GM15510 (cell line): ENCODE results near the gene SHISA6.

Source experiments
- POLR2A ChIP-seq: IDR thresholded peaks from 3 replicates; pipeline ENCODE4 v1.6.1; 2011; ENCODE audit warnings: borderline replicate concordance; ENCODE audit not compliant: insufficient read length; ENCODE audit errors: extremely low read depth

The SHISA6 gene

DNA sequence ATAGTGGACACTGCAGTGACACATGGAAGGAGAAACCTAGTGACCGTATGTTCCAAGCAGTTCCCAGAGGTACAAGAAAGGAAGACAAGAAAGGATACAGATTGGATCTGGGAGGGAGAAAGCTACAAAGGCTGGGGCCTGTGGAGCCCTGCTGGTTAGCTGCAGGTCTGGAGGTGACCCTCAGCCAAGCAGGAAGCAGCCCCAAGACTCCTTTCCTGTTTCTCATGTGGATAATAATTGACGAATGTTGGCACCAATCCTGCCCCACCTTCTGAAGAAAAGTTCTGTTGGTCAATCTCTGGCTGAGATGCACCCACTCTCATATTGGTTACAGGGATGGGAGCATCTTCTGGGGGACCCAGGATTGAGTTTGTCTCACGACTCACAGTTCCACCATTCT, 99.8 kb downstream of the SHISA6 start:
- TF ChIP-seq POLR2A: no peak

DNA sequence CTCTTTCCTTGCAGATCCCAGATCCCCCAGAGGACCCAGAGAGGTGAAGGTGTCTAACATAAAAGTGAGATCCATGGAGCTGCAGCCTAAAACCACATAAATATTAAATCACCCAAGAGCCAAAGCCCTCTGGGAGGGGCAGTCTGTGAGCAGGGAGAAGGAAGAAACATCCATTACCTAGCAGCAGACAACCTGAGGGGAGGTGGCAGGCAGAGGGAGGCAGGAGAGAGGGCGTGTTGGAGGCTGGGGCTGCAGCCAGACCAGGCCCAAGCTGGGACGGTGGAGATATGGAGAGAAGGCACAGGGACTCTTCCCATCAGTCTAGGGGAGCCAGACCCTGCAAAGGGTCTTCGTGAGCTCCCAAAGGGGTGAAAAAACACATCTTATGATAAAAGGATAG, 101.1 kb downstream of the SHISA6 start:
- TF ChIP-seq POLR2A: no peak

DNA sequence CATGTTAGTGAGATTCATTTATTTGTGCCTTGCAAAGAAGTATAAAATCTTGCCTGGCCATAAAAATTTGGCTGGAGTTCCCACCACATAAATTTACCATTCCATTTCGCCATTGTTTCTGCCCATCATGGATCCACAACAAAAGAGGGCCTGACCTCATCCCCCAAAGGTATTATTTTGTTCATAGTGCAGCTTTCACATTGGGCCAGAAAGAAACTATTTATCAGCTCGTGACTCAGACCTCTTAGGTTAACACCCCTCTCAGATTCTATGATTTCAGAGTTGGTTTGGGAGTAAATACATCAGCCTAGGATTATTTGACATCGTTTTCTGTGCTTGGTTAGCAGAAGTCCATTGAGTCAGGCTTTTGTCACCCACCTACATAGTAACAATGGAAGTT, 108.1 kb downstream of the SHISA6 start:
- no peak for TF ChIP-seq POLR2A

DNA sequence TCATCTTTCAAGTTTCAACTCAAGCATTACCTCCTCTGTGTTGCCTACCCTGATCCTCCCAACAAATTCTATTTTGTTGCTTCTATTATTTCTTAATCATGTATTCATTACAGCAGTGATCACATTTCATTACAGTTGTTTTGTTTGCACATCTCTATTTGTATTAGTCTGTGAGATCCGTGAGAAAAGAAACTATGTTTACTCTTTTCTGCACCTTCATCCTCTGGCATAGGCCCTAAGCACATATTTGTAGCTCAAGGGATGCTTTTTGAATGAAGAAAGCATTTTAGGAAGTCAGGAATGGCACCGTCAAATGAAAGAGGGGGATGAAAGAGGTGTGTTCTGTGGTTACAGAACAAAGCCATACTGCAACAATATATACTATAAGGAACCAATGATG, 110.5 kb downstream of the SHISA6 start:
- no peak for TF ChIP-seq POLR2A

DNA sequence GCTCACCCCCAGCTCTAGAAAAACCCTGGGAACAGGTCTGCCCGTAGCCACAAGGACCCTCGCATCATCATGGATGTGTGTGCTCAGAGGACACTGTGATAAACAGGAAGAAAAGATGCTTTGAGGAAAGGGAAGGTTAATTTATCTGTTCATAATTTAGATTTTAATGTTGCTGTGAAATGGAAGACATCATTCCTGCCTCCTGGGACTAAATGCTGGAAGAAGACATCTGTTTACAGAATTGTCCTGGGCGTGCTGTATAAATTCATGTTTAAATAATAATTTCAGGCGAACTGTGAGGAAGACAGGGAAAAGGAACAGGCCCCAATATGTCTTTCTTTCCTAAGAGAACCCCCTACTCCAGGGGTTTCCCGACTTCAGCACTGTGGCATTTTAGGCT, 112.6 kb downstream of the SHISA6 start:
- TF ChIP-seq POLR2A: no peak

DNA sequence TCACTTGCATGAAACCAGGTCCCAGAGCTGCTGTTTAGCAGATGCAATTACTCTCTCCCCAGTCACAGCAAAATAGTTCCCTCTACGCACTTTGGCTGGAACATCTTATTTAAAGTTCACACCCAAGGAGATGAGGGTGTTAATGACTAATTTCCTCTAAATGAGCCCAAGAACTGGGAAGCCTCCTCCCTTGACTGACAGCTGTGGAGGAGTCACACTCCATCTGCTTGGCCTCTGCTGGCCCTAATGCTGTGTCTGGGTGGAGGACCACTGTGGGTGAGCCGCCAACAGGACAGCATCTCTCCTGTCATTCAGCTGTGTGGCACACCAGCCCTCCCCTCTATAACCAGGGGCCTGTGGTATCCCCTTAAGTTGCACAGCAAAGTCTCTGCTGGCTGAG, 115.4 kb downstream of the SHISA6 start:
- TF ChIP-seq POLR2A: no peak

DNA sequence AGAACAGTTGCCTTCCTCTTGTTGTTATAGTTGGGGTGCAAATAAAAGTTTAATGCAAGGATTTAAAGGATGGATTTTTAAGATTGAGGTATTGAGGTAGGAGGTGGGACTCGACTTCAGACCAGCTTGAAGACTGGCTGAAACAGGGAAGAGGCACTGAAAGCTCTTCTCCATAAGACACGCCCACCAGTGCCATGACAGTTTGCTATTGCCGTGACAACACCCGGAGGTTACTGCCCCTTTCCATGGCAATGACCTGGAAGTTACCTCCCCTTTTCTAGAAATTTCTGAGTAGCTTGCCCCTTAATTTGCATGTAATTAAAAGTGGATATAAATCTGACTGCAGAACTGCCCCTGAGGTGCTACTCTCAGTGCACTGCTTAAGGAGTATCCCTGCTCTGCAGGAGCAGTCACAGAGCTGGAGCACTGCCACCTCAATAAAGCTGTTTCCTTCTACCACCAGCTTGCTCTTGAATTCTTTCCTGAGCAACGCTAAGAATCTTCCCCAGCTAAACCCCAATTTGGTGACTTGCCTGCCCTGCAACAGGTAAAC, 122.6 kb downstream of the SHISA6 start:
- no peak for TF ChIP-seq POLR2A

DNA sequence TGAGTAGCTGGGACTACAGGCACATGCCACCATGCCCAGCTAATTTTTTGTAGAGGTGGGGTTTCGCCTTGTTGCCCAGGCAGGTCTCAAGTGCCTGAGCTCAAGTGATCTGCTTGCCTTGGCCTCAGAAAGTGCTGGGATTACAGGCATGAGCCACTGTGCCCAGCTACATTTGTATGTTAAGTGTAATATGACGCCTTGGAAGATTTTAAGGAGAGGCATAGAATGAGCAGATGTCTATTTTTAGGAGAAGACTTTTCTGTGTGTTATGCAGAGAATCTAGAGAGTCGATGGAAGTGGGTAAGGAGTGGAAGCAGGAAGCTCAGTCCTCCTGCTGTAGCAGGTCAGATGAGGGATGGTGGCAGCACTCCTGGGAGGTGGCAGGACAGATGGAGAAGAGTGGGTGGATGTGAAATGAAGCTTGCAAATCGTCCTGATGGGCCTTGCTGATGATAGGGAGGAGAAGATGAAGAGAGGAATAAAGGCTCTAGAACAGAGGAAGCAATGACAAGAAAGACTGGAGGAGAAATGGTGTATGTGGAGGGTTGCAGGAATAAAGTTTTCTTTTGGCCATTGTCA, 125.3 kb downstream of the SHISA6 start:
- TF ChIP-seq POLR2A: no peak

DNA sequence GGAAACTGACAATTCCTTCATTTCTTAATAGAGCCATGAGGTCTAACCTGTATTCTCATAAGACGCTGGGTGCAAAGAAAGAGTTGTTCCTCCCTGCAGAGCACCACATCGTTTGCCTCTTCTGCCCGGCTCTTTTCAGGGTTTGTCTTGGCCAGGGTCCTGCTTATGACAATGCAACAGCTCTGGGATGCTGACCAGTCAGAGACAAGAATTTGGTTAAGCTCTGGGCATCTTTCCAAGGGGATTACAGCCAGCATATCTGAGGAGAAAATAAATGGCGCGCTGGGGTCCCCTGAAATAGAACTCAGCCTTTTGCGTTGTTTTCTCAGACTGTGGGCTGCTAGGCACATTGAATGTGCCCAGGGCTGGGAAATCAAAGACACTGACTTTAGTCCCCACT, 128.6 kb downstream of the SHISA6 start:
- TF ChIP-seq POLR2A: no peak

DNA sequence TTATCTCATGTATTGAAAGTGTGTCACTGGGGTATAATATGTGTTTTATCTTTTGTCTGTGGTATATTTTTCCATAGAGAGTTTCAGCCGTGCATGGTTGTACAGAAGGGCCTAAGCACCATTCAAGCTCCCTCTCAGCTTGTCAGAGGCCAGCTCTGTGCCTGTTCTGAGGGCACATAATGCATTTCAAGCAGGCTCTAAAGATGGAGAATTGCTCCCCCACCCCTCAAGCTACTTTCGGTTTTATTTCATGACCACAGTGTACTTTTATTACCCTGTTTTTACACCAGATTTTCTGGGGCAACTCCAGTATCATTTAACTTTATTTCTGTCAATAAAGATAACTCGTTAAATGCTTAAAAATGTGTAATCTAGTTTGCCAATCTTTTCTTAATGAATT, 131.7 kb downstream of the SHISA6 start:
- no peak for TF ChIP-seq POLR2A

DNA sequence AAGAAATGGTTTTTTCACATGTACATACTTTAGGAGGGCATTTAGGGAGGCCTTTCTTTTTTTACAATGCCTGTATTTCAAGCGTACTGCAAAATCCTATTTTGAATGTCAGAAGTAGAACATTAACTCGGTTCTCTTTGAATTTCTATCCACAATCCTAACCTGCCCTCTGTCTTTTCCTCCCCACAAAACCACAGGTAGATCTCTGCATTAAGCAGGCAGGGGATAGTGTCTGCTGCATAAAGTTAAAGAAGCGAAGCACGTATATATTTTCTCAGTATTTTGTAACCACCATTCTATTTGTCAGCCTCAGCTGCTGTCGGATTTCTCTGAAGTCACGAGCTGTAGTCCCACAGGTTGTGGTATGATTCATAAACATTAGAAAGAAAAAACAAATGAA, 137.5 kb downstream of the SHISA6 start:
- no peak for TF ChIP-seq POLR2A

DNA sequence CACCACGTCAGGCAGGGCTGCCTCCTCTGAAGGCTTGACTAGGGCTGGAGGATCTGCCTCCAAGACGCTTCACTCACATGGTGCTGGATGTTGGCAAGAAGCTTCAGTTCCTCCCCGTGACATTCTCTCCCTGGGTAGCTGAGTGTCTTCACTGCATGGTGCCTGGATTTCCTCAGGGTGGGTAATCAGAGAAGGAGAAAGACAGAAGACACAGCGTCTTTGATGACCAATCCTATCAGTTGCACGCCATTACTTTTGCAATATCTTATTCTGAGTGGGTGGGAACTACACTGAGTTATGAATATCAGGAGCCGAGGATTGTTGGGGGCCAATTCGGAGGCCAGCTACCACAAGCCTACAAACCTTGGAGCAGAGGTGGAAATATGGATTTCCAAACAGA, 139.7 kb downstream of the SHISA6 start:
- no peak for TF ChIP-seq POLR2A

DNA sequence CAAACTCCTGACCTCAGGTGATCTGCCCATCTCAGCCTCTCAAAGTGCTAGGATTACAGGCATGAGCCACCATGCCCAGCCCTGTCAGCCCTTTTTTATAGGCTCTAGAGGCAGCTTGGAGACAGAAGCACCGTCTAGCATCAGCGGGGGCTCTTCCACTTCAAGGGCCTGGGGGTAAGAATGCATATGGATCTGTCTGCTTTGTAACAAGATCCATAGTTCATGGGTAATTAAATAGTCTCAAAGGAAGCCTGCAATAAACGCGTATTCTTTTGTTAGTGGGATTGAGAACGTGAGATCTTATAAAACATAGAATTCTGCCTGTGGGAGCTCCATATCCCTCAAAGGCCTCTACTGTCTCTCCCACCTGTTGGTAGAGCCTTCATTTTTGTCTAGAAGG, 142.1 kb downstream of the SHISA6 start:
- TF ChIP-seq POLR2A: no peak

DNA sequence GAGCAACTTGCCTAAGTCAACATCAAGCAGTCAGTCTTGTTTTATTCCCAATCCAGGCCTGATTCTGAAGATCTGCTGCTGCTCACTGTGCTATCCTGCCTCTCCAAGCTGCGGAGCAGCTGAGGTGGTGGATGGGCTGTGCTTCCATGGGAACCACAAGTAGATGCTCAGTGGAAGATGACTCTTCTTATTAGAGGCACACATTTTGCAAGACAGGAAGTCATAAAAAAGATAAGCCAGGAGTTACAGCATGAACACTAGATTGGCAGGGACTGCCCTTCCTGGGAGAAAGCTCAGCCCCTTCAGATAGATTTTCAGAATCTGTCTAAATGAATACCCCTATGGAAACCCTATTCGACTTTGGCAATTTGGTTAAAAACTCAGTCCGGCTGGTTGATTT, 143.1 kb downstream of the SHISA6 start:
- no peak for TF ChIP-seq POLR2A

DNA sequence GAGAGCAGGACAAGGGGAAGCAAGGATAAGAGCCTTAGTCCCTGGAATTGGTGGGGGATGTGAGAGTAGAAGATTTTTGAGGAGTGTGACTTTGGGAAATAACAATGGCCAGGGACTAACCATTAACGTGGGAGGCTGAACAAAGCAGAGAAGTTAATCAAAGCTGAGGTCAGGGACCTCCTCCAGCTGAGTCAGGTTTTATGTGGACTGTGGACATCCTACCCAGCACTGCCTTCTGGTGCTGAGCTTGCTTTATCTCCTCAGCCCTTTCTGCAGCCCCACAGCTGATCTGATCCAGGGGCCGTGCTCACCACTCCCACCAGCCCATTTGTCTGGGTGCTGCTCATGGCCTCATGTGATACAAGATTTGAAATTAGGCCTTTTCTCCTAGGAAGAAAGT, 146.6 kb downstream of the SHISA6 start:
- no peak for TF ChIP-seq POLR2A

DNA sequence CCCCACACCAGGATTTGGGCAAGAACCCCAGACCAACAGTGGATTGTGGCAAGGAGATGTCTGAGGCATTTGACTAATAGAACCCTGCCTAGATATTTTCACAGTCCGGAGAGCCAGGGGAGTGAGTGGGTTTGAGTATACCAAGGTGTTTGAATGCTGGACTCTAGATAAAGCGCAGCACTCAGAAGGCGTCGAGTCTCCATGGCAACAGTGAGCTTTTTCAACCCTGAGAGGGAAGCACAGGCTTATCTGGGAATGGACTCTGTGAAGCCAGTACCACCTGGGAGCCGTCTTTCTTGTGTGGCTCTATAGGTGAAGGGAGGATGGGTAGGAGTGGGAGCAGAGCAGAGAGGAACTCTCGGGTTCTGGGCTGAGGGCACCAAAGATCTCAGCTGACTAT, 147.0 kb downstream of the SHISA6 start:
- TF ChIP-seq POLR2A: no peak

DNA sequence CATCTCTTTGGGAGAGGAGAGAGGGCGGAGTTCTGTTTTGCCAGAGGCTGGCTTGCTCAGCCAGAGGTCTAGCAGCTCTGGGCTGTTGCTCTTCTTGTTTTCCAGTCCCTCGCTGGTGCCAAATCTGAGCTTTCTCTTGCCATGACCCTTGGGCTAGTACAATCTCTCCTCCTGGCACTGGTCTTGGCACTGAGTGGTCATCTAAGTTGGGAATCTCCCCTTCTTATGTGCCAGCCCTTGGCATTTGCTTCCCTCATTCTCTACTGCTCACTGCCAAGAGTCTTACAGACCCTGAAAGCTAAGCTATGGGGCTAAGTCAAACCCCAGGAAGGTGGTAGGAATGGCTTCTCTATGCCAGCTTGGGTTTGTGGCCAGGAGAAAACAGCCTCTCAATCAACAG, 148.6 kb downstream of the SHISA6 start:
- TF ChIP-seq POLR2A: no peak
